Natural killer cell treated with Interleukin-12 subunit alpha and Interleukin-12 subunit beta and Interleukin-15 and Interleukin-18, amount 100 ng/mL, for 72 hours (primary cell): ENCODE data around the gene BAG1. TPM values are rescaled to one million over a fixed set of nuclear protein-coding genes. Genes with fewer than 3 reads are reported as not detected.

ENCODE experiments used
- ATAC-seq, 2 donors: fragments of 150-1000 bp; cut with Tn5 transposase in 1 of 2; sonication (Bioruptor Pico), chemical (Tn5 transposase) in 1 of 2; 2 replicates each; pipeline ENCODE4 v1.10.0; 2021
- DNase-seq: peaks from one replicate; pipeline ENCODE4 v3.0.0; 2022; ENCODE audit warnings: low spot score
- H3K27ac Mint-ChIP-seq, 2 donors: 1 replicate in 1 of 2; 2 replicates in 1 of 2; pipeline ENCODE4 v1.8.0; 2022; ENCODE audit warnings: mixed read lengths in 2 of 2, mild to moderate bottlenecking in 1 of 2, moderate library complexity in 1 of 2
- H3K27me3 Mint-ChIP-seq, 2 donors: 1 replicate in 1 of 2; 2 replicates in 1 of 2; pipeline ENCODE4 v1.8.0; 2022; ENCODE audit warnings: mixed read lengths in 2 of 2
- H3K36me3 Mint-ChIP-seq: one replicate; pipeline ENCODE4 v1.8.0; 2022; ENCODE audit warnings: mixed read lengths
- H3K4me1 Mint-ChIP-seq, 2 donors: 1 replicate in 1 of 2; 2 replicates in 1 of 2; pipeline ENCODE4 v1.8.0; 2022; ENCODE audit warnings: low read depth in 2 of 2, mixed read lengths in 2 of 2, mild to moderate bottlenecking in 1 of 2
- H3K4me3 Mint-ChIP-seq: one replicate; pipeline ENCODE4 v1.8.0; 2022; ENCODE audit warnings: mixed read lengths
- H3K9me3 Mint-ChIP-seq: 2 replicates; pipeline ENCODE4 v1.8.0; 2022; ENCODE audit warnings: mixed read lengths
- total RNA-seq, 2 donors: library from RNA; stranded (reverse); gene quantifications; one replicate each; pipeline ENCODE4 v1.2.3, GENCODE V29; 2022

Gene BAG1
- total RNA-seq, 2 donors from 2014 or later: 46.1 to 115 TPM

- H3K27ac Mint-ChIP-seq: no peak overlapping the region
- no peak overlapping the region for H3K4me3 Mint-ChIP-seq
- H3K36me3 Mint-ChIP-seq: no peaks in the 10 kb centered on the region
- no peaks in the 10 kb centered on the region for H3K9me3 Mint-ChIP-seq
- DNase-seq (no peak), ATAC-seq (no peak)
- peaks cover 0 to 8% of the 10 kb centered on the region in 2 donors for H3K4me1 Mint-ChIP-seq
- no peaks in the 10 kb centered on the region for H3K27me3 Mint-ChIP-seq
Measured at GRCh38 chr9:33246269-33246860, 18.1 kb downstream of the BAG1 start.

DNA sequence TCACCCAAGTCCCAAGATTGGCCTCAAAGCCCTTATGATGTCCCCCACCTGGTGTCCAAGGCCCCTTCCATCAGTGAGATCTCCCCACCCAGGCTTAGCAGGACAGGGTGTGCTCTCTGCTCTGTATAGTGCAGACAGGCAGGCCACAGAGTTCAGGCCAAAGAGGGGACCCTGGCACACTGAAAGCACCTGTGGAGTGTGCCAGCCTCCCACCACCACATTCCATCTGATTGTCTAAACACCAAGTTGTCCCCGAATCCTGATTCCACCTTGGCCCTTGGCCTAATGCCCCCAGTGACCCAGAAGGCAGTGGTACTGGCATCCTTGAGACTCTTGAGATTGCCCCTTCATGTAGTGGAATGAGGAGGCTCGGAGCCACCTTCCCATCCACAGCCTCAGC, 19.2 kb downstream of the BAG1 start:
- no peak for ATAC-seq
- no peak overlapping the region for H3K4me3 Mint-ChIP-seq
- no peaks in the 10 kb centered on the region for H3K9me3 Mint-ChIP-seq
- H3K27ac Mint-ChIP-seq: no peak overlapping the region
- no peaks in the 10 kb centered on the region for H3K36me3 Mint-ChIP-seq
- DNase-seq: no peak
- peaks cover 6 to 8% of the 10 kb centered on the region in 2 donors for H3K27me3 Mint-ChIP-seq
- peaks cover 0 to 8% of the 10 kb centered on the region in 2 donors for H3K4me1 Mint-ChIP-seq

DNA sequence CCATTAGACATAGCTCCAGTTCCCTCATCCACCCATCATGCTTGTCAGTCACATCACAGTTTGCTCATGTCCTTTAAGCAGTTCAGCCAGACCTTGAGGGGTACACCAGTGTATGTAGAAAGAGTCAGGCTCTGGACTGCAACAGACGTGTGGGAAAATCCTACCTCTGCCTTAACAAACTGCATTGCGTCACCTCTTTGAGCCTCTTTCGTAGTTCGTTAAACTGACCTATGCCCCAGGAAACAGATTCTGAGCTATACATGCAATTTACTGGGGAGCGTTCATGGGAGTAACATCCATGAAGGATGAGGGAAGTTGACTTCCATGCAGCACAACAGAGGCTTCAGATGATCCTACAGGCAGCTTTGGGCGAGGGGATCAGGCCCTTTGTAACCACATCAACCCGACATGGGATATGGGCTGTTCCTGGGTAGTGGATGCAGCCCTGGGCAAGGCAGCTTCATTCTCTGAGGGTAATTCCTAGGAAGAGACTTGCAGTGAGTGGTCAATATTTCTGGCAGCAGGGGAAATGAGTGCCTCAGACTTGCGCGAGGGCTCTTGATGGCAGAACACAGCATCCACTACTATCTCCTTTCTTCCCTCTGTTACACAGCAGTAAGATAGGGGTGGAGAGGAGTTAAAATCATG, 20.2 kb downstream of the BAG1 start:
- no peak overlapping the region for H3K27ac Mint-ChIP-seq
- no peaks in the 10 kb centered on the region for H3K36me3 Mint-ChIP-seq
- H3K4me3 Mint-ChIP-seq: no peak overlapping the region
- H3K4me1 Mint-ChIP-seq: no peaks in the 10 kb centered on the region
- DNase-seq: no peak
- no peaks in the 10 kb centered on the region for H3K9me3 Mint-ChIP-seq
- ATAC-seq: no peak
- H3K27me3 Mint-ChIP-seq: peaks cover 6 to 9% of the 10 kb centered on the region in 2 donors

DNA sequence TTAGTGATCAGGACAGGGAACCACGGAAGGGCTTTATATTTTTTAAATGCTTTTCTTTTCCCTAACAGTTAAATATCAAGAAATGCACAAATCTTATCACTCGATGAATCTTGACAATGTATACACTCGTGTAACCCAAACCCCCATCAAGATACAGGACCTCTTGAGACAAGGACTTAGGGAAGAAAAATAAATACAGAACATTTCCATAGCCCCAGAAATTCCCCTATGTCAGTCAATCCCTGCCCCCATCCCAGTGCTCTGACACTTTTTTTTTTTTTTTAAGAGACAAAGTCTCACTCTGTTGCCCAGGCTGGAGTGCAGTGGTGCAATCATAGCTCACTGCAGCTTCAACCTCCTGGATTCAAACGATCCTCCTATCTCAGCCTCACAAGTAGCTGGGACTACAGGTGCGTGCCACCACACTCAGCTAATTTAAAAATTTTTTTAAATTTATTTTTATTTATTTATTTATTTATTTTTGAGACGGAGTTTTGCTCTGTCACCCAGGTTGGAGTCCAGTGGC, 21.8 kb downstream of the BAG1 start:
- no peak for ATAC-seq
- no peak overlapping the region for H3K27ac Mint-ChIP-seq

GRCh38 chr9:33241298-33241697, 23.2 kb downstream of the BAG1 start:
- no peak for DNase-seq
- no peak for ATAC-seq
- Mint-ChIP-seq H3K4me1 (no peaks in the 10 kb centered on the region), H3K27me3 (peaks cover 9 to 10% of the 10 kb centered on the region in 2 donors), H3K4me3 (no peak overlapping the region), H3K27ac (no peak overlapping the region), H3K9me3 (no peaks in the 10 kb centered on the region), H3K36me3 (no peaks in the 10 kb centered on the region)

More for the DNA sequence above, 21.8 kb downstream of the BAG1 start:
- H3K4me3 Mint-ChIP-seq: no peak overlapping the region
- H3K27me3 Mint-ChIP-seq: peaks cover 6 to 9% of the 10 kb centered on the region in 2 donors
- no peaks in the 10 kb centered on the region for H3K4me1 Mint-ChIP-seq
- DNase-seq: no peak
- H3K9me3 Mint-ChIP-seq: no peaks in the 10 kb centered on the region
- no peaks in the 10 kb centered on the region for H3K36me3 Mint-ChIP-seq

DNA sequence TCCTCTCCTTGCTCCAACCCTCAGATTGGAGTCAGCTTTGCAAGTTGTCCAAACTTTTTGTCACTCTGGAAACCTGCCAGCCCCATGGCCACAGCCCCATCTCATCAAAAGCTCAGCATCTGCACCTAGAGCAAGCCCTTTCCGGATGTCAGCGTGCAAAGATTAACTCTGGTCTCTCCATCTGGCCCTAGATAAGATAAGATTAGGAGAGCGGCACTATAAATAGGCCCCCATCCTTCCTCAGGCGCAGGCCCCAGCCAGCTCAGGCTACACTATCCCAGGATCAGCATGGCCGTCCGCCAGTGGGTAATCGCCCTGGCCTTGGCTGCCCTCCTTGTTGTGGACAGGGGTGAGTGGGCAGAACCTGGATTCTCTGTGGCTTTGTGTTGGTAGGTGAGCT, 24.6 kb downstream of the BAG1 start, which contains the start of gene SPINK4:
Gene SPINK4 (plus strand): TSS at position 247 of the 400 bp plus-strand sequence. CDS start 42 bp downstream, at position 289.
- H3K9me3 Mint-ChIP-seq: no peaks in the 10 kb centered on the region
- peak in 1 of 2 donors; percentile 39 for ATAC-seq
- H3K27me3 Mint-ChIP-seq: peaks cover 15 to 17% of the 10 kb centered on the region in 2 donors
- no peak within 1 kb of the TSS for H3K27ac Mint-ChIP-seq
- H3K4me1 Mint-ChIP-seq: no peaks in the 10 kb centered on the region
- no peak within 1 kb of the TSS for H3K4me3 Mint-ChIP-seq
- no peaks in the 10 kb centered on the region for H3K36me3 Mint-ChIP-seq
- DNase-seq: no peak

DNA sequence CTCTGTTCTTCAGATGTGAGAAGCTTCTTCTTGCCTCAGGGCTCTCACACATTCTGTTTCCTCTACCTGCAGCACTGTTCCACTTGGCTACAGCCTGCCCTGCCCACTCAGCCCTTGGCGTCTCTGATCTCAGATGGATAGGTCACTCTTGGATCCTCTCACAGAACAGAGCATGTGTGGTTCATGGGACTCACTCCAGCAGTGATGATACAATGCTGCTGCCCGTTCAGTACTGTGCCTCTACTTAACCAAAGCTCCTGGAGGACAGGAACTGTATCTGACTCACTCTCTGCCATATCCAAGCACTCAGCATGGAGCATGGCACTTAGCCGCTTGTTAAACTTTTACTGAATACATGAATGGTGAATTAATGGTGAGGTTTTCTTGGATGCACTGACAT, 27.9 kb downstream of the BAG1 start:
- no peaks in the 10 kb centered on the region for H3K9me3 Mint-ChIP-seq
- DNase-seq (no peak), ATAC-seq (no peak)
- H3K36me3 Mint-ChIP-seq: no peaks in the 10 kb centered on the region
- H3K4me3 Mint-ChIP-seq: no peak overlapping the region
- no peak overlapping the region for H3K27ac Mint-ChIP-seq
- H3K4me1 Mint-ChIP-seq: no peaks in the 10 kb centered on the region
- H3K27me3 Mint-ChIP-seq: peaks cover 18 to 24% of the 10 kb centered on the region in 2 donors

- ATAC-seq (no peak), DNase-seq (no peak)
- Mint-ChIP-seq H3K27me3 (peaks cover 11 to 16% of the 10 kb centered on the region in 2 donors), H3K4me1 (no peaks in the 10 kb centered on the region), H3K27ac (no peak overlapping the region), H3K36me3 (no peaks in the 10 kb centered on the region), H3K4me3 (no peak overlapping the region), H3K9me3 (no peaks in the 10 kb centered on the region)
Measured at GRCh38 chr9:33234511-33235467, 29.7 kb downstream of the BAG1 start.

DNA sequence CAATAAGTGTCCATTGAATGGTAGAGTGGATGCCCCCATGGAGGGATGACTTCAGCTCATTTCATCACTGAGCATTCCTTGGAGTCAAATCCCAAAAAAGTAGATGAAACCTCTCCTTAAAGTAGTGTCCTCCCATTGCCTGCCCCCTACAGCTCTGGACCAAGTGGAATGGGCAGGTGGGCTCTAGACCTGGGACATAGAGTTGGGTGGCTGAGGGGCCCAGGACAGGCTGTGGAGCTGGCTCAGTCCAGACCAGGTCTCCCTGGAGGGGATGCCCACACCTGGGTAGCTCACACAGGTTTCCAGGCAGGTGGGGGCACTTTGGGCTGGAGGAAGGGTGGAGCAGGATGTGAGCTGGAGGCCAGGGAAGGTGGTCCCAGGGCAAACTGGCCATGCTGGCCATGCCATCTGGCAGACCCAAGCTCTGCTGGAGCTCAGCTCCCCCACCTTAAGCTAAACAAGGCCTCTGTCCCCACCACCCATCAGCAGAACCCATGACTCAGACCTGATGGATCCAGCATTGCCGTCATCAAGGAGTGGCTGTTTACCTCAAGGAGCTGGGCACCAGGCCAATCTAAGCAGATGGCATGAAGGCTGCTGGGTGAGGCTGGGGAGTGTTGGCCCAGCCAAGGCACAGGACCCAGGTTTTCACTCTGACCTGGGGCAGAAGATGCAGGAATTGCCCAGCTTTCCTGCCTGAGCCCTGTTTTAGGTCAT, 30.7 kb downstream of the BAG1 start:
- Mint-ChIP-seq H3K27me3 (peaks cover 11 to 16% of the 10 kb centered on the region in 2 donors), H3K4me1 (no peaks in the 10 kb centered on the region), H3K36me3 (no peaks in the 10 kb centered on the region), H3K9me3 (no peaks in the 10 kb centered on the region), H3K4me3 (no peak overlapping the region), H3K27ac (no peak overlapping the region)
- no peak for ATAC-seq
- no peak for DNase-seq

DNA sequence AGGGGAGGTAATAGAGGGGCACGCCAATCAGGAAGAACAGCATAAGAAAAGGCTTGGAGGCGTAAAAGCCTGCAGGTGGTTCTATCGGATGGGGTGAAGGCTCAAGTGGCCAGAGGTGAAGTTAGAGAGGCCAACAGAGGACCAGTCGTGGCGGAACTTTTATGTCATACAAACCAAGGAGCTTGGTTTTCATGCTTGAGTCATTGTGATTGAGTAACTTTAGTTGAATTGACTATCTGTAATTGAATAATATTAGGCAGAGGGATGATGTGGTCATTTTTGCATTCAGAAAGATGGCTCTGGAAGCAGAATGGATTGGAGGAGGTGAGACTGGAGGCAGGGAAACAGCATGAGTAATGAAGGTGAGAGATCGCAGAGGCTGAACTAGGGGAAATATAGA, 31.7 kb downstream of the BAG1 start:
- Mint-ChIP-seq H3K4me3 (no peak overlapping the region), H3K27me3 (peaks cover 11 to 16% of the 10 kb centered on the region in 2 donors), H3K9me3 (no peaks in the 10 kb centered on the region), H3K36me3 (no peaks in the 10 kb centered on the region), H3K4me1 (no peaks in the 10 kb centered on the region), H3K27ac (no peak overlapping the region)
- DNase-seq: no peak
- ATAC-seq: no peak

- Mint-ChIP-seq H3K9me3 (no peaks in the 10 kb centered on the region), H3K4me1 (peaks cover 0 to 4% of the 10 kb centered on the region in 2 donors), H3K27ac (no peak overlapping the region), H3K36me3 (no peaks in the 10 kb centered on the region), H3K27me3 (peaks cover 10 to 16% of the 10 kb centered on the region in 2 donors), H3K4me3 (no peak overlapping the region)
- DNase-seq (no peak), ATAC-seq (no peak)
Measured at GRCh38 chr9:33231623-33231942, 32.9 kb downstream of the BAG1 start.

- no peak overlapping the region for H3K4me3 Mint-ChIP-seq
- H3K27me3 Mint-ChIP-seq: peaks cover 8 to 15% of the 10 kb centered on the region in 2 donors
- no peaks in the 10 kb centered on the region for H3K9me3 Mint-ChIP-seq
- DNase-seq (no peak), ATAC-seq (no peak)
- no peaks in the 10 kb centered on the region for H3K36me3 Mint-ChIP-seq
- no peak overlapping the region for H3K27ac Mint-ChIP-seq
- peaks cover 2 to 4% of the 10 kb centered on the region in 2 donors for H3K4me1 Mint-ChIP-seq
Measured at GRCh38 chr9:33230756-33231622, 33.5 kb downstream of the BAG1 start.
